GM23248 (cell line): Measurements from ENCODE around the gene SSBP2. TPM values are rescaled to one million over a fixed set of nuclear protein-coding genes. Genes with fewer than 3 reads are reported as not detected.
A peak's percentile ranks its signal among the peaks of the same experiment; 100 is the strongest.

Experiments used
- DNase-seq: peaks from one replicate; pipeline ENCODE4 v3.0.0-alpha.2; 2015
- H2AFZ ChIP-seq: fragments of 200-600 bp; sonication (generic); 2 replicates; pipeline ENCODE4 v1.6.1; 2016; ENCODE audit warnings: antibody characterized with exemption
- H3F3A ChIP-seq: fragments of 200-600 bp; sonication (generic); 2 replicates; pipeline ENCODE4 v1.6.1; 2016; ENCODE audit warnings: mild to moderate bottlenecking, antibody characterized with exemption, mixed run types; ENCODE audit not compliant: insufficient read depth
- H3K27ac ChIP-seq: fragments of 200-600 bp; sonication (generic); 2 replicates; pipeline ENCODE4 v1.5.1; 2016; ENCODE audit warnings: mild to moderate bottlenecking
- H3K27me3 ChIP-seq: fragments of 200-600 bp; sonication (generic); replicated peaks from 2 replicates; pipeline ENCODE4 v1.6.1; 2016; ENCODE audit warnings: mild to moderate bottlenecking; ENCODE audit not compliant: insufficient read depth
- H3K36me3 ChIP-seq: fragments of 200-600 bp; sonication (generic); 2 replicates; pipeline ENCODE4 v1.6.1; 2016; ENCODE audit warnings: low read depth, mild to moderate bottlenecking
- H3K4me1 ChIP-seq: fragments of 200-600 bp; sonication (generic); 2 replicates; pipeline ENCODE4 v1.6.1; 2016; ENCODE audit warnings: mild to moderate bottlenecking; ENCODE audit not compliant: insufficient read depth
- H3K4me2 ChIP-seq: fragments of 200-600 bp; sonication (generic); one replicate; pipeline ENCODE4 v1.6.1; 2016; ENCODE audit warnings: mild to moderate bottlenecking; ENCODE audit not compliant: unreplicated experiment
- H3K4me3 ChIP-seq: fragments of 200-600 bp; sonication (generic); 2 replicates; pipeline ENCODE4 v1.5.1; 2016; ENCODE audit warnings: mild to moderate bottlenecking
- H3K79me2 ChIP-seq: fragments of 200-600 bp; sonication (generic); 2 replicates; pipeline ENCODE4 v1.6.1; 2016; ENCODE audit warnings: mild to moderate bottlenecking; ENCODE audit not compliant: insufficient read depth
- H3K9ac ChIP-seq: fragments of 200-600 bp; sonication (generic); 2 replicates; pipeline ENCODE4 v1.6.1; 2016; ENCODE audit warnings: mild to moderate bottlenecking
- H3K9me2 ChIP-seq: fragments of 200-600 bp; sonication (generic); 2 replicates; pipeline ENCODE4 v1.6.1; 2016; ENCODE audit warnings: mixed run types, mild to moderate bottlenecking, moderate library complexity; ENCODE audit not compliant: insufficient read depth
- H3K9me3 ChIP-seq: fragments of 200-600 bp; sonication (generic); one replicate; pipeline ENCODE4 v1.6.1; 2017; ENCODE audit warnings: low read depth
- H4K20me1 ChIP-seq: fragments of 200-600 bp; sonication (generic); 2 replicates; pipeline ENCODE4 v1.6.0; 2016; ENCODE audit not compliant: insufficient read depth
- EZH2 ChIP-seq: fragments of 200-600 bp; sonication (generic); IDR thresholded peaks from 2 replicates; pipeline ENCODE4 v1.6.1; 2018; ENCODE audit warnings: antibody characterized with exemption, mild to moderate bottlenecking; ENCODE audit not compliant: insufficient read depth, poor library complexity, severe bottlenecking
- EZH2phosphoT487 ChIP-seq: fragments of 200-600 bp; sonication (generic); IDR thresholded peaks from 2 replicates; pipeline ENCODE4 v1.6.1; 2018; ENCODE audit warnings: antibody characterized with exemption, moderate library complexity, mild to moderate bottlenecking, low read depth; ENCODE audit not compliant: insufficient read depth
- WGBS, 2 experiments: methylation state at CpG; one replicate each; pipeline ENCODE4 v1.1.6; 2015 to 2017; ENCODE audit warnings: low lambda C conversion rate in 2 of 2, low coverage in 1 of 2; ENCODE audit errors: missing lambda C conversion rate in 2 of 2; 5-methylcytosine and 5-hydroxymethylcytosine counted together
- in situ Hi-C: fragments of 300-500 bp; cut with MboI; formaldehyde crosslinking; loops from 2 replicates; pipeline ENCODE4 v1.15.0; 2020
- polyA plus RNA-seq: library from polyadenylated mRNA; unstranded; fragments of >200 nt; fragmentation: Nextera tagmentation; extraction: Ambion mirVana; gene quantifications from 2 replicates; pipeline ENCODE4 v1.2.1, GENCODE V29; 2016
- total RNA-seq: library from RNA; depleted of rRNA; stranded (reverse); fragments of >200 nt; shearing (Covaris generic); gene quantifications from 2 replicates; pipeline ENCODE4 v1.2.3, GENCODE V29; 2014

SSBP2 gene
- total and polyA plus RNA-seq, 2 experiments from 2014 or later: 25.5 to 40.0 TPM

DNA sequence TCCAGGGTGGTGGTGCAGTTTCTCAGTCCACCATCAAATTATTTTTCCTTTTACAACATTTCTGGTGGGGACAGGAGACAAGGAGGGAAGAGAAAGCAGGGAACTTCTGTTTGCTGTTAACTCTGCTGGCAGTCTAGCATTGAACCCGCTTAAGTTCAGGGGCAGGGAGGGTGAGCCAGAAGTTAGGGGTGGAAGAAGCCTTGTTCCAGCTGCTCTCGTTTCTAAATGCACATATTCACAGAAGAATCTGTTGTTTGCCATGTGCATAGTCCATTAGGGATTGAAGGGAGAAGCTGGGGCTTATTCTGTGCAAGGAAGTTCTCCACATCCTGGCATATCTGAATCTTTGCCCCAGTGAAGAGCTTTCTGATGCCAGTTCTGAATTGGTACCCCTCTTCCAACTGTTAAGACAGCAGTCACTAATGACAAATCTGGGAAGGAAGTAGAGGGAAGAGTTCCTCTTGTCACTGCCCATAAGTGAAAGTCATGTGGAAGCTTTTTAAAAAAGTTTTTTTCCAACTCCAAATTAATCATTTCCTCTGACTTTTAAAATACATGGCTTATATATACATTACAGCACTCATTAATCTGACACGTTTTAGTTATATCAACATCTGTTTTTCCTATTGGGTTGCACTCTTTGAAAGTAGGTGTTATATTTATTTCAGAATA is 324.4 kb downstream of the SSBP2 start:
- H3K4me2 ChIP-seq: no peak overlapping the region
- H3K79me2 ChIP-seq: no peaks in the 10 kb centered on the region
- H3K4me3 ChIP-seq: no peak overlapping the region
- peaks cover 2% of the 10 kb centered on the region; the same call in 1 of the 2 replicates for H3K36me3 ChIP-seq
- peaks cover 9% of the 10 kb centered on the region; the same call in 1 of the 2 replicates for H3F3A ChIP-seq
- no peaks in the 10 kb centered on the region for H3K9me3 ChIP-seq
- H3K4me1 ChIP-seq: peaks cover 30% of the 10 kb centered on the region
- 0 out of 2 replicates have a peak overlapping the region, but pooled peaks have one; percentile 16 for H3K9ac ChIP-seq
- no peaks in the 10 kb centered on the region for H3K27me3 ChIP-seq
- in situ Hi-C loops: no loop called here
- WGBS, 2 experiments: 28 to 42% methylated on average over 3 of the region's 3 CpGs
- H4K20me1 ChIP-seq: no peaks in the 10 kb centered on the region
- TF ChIP-seq EZH2phosphoT487: no peak
- TF ChIP-seq EZH2: no peak
- no peak for DNase-seq
- no peak overlapping the region for H3K27ac ChIP-seq
- H3K9me2 ChIP-seq: no peaks in the 10 kb centered on the region
- H2AFZ ChIP-seq: 0 out of 2 replicates have a peak overlapping the region, but pooled peaks have one; percentile 38

DNA sequence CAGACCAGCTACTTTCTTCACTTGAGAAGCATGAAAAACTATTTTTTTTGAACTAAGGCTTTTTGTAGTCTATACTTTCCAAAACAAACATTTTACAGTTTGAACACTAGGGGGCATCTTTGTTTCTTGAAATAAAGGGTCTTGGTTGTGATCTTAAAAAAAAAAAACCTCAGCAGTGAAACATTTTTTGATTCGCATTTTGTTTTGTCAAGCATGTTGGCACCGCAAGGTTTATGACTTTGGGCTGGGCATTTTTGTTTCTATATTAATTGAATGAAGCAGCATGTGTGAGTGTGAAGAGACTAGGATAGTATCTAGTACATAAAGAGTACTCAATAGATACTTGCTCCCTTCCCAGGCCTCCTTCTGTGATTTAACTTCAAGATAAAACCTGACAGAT is 325.3 kb downstream of the SSBP2 start:
- Histone ChIP-seq H3K27me3 (no peaks in the 10 kb centered on the region), H3K27ac (no peak overlapping the region), H3K4me1 (peaks cover 34% of the 10 kb centered on the region), H4K20me1 (no peaks in the 10 kb centered on the region), H3K9me2 (no peaks in the 10 kb centered on the region), H3K36me3 (peaks cover 2% of the 10 kb centered on the region; the same call in 1 of the 2 replicates), H3K4me2 (no peak overlapping the region), H3K9ac (0 out of 2 replicates have a peak overlapping the region, but pooled peaks have one; percentile 16), H3K4me3 (no peak overlapping the region), H3K79me2 (no peaks in the 10 kb centered on the region), H3F3A (peaks cover 13% of the 10 kb centered on the region; the same call in 1 of the 2 replicates), H2AFZ (peak overlapping the region; percentile 38; the same call in 1 of the 2 replicates), H3K9me3 (no peaks in the 10 kb centered on the region)
- in situ Hi-C loops: no loop called here
- TF ChIP-seq EZH2phosphoT487 (no peak), EZH2 (no peak)
- WGBS, 2 experiments: 2 to 3% methylated on average over 2 of the region's 2 CpGs
- peak; percentile 68 for DNase-seq

DNA sequence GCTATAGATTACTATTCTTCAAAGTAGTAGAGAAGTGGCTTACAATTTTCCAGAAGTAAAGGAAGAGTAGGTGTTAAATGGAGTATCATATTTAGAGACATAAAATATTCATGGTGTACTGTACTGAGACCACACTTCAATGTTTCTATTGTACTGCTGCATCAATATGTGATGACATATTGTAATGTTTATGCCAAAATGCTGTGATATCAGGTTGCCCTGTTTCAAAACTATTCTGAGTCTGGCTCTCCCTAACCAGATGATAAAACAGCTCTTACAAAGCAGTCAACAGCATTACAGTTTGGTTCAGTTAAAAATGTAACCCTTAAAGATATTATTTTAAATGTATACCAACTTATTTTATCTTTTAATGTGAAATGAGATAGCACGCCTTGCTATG is 326.2 kb downstream of the SSBP2 start:
- Histone ChIP-seq H3K4me2 (no peak overlapping the region), H3F3A (peaks cover 18% of the 10 kb centered on the region; the same call in 1 of the 2 replicates), H3K9me3 (no peaks in the 10 kb centered on the region), H3K9ac (no peak overlapping the region), H3K4me1 (peaks cover 41% of the 10 kb centered on the region), H2AFZ (no peak overlapping the region), H4K20me1 (no peaks in the 10 kb centered on the region), H3K4me3 (no peak overlapping the region), H3K27ac (no peak overlapping the region), H3K9me2 (no peaks in the 10 kb centered on the region), H3K27me3 (no peaks in the 10 kb centered on the region), H3K36me3 (peaks cover 2% of the 10 kb centered on the region; the same call in 1 of the 2 replicates), H3K79me2 (no peaks in the 10 kb centered on the region)
- in situ Hi-C loops: no loop called here
- WGBS, 2 experiments: 91 to 94% methylated on average over 1 of the region's 1 CpG
- TF ChIP-seq EZH2: no peak
- no peak for TF ChIP-seq EZH2phosphoT487
- DNase-seq: no peak

DNA sequence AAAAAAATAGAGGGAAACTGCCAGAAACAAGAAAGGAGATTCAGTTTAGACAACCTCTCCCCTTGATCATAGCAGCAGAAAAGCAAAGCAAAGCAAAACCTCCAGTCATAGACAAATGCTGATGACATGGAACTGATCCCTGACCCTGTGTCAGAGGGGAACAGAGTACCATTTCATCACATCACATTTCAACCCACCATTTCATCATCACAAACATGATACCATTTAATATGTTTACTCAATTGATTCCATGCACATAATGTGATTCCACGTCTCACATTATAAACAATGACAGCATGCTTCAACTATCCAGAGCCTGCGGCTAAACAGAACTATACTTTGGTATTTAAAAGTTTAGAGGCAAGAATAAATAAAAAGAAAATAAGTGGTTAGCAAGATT is 328.2 kb downstream of the SSBP2 start:
- H3K9ac ChIP-seq: peak overlapping the region; percentile 45
- 33 to 42% methylated on average over 2 of the region's 2 CpGs for whole genome bisulfite sequencing, 2 experiments
- H3K4me2 ChIP-seq: no peak overlapping the region
- no peaks in the 10 kb centered on the region for H3K27me3 ChIP-seq
- in situ Hi-C loops: no loop called here
- peaks cover 2% of the 10 kb centered on the region; the same call in 1 of the 2 replicates for H3K36me3 ChIP-seq
- peak; percentile 74 for DNase-seq
- H3K27ac ChIP-seq: peak overlapping the region; percentile 55
- H3K4me3 ChIP-seq: no peak overlapping the region
- H3K79me2 ChIP-seq: no peaks in the 10 kb centered on the region
- TF ChIP-seq EZH2 (no peak), EZH2phosphoT487 (no peak)
- H2AFZ ChIP-seq: no peak overlapping the region
- H4K20me1 ChIP-seq: no peaks in the 10 kb centered on the region
- peaks cover 33% of the 10 kb centered on the region for H3K4me1 ChIP-seq
- no peaks in the 10 kb centered on the region for H3K9me2 ChIP-seq
- no peaks in the 10 kb centered on the region for H3K9me3 ChIP-seq
- peaks cover 24% of the 10 kb centered on the region; the same call in 1 of the 2 replicates for H3F3A ChIP-seq
